Activated CD4-positive, alpha-beta T cell treated with anti-CD3 and anti-CD28 coated beads, Interleukin-2, amount 50 U/mL, for 1 hour (primary cell): Measurements from ENCODE around the gene NAA60.

Experiments used
- DNase-seq: peaks from one replicate; pipeline ENCODE4 v3.0.0-alpha.2; 2020

NAA60 gene

DNA sequence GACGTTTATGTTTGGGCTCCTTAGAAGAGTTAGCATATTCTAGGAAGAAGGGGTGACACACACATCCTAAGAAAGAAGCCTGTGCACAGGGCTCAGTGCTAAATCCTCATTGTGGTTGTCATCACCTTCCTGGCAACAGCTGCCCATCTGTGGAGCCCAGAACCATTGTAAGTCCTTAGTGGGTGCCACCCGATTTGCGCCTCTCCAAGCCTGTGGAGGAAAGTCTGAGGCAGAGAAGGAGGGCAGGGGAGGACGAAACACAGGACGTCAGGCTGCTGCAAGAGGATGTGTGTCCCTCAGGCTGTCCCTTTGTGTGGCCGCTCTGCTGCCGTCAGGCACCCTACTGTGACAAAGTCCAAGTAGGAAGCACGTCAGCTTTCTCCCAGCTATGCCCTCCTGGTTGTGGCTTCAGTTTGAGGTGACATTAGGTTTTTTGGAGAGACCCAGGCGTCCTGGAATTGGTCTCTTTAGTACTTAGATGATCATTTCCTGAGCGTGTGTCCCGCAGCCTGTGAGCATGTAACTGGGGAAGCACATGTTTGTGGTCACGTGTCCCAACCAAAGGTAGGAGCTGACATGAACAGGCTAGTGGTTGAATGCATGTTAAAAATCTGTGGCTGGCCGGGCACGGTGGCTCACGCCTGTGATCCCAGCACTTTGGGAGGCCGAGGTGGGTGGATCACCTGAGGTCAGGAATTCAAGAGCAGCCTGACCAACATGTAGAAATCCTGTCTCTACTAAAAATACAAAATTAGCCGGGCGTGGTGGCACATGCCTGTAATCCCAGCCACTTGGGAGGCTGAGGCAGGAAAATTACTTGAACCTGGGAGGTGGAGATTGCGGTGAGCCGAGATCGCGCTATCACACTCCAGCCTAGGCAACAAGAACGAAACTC lies 68.1 kb downstream of the NAA60 start:
- no peak for DNase-seq

DNA sequence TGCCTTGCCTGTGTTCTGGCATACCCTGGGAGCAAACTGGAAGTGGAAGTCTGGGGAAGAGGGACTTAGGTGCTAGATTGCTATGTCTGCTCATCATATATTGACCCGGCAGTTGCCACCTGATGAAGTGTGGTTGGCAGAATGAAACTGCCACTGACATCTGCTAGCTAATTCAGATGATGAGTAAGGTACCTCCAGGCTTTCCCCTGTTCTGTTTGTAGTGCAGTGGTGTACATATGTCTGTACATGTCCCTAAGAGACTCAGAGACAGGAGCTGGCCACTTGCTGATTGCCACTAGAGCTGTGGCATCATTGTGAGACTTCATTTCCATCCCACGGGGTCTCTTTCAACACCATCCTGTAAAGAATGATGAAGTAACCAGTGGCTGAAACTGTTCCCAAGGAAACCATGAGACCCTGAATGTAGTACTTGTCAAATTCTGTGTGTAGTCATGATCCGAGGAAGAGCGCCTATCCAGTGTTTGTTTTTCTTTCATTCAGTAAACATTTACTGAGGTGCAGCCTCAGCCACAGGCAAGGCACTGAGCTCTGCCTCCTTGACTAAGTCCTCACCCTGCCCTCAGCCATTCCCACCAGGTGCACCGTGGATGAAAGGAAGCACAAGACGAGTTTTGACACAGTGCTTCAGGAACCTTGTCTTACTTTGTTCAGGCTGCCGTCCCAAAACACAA lies 70.6 kb downstream of the NAA60 start:
- DNase-seq: no peak

GRCh38 chr16:3514621-3515020 lies 71.1 kb downstream of the NAA60 start:
- no peak for DNase-seq

- no peak for DNase-seq
These were observed 72.4 kb downstream of the NAA60 start for GRCh38 chr16:3515897-3516296.

GRCh38 chr16:3518292-3518985 lies 75.0 kb downstream of the NAA60 start:
- no peak for DNase-seq

DNA sequence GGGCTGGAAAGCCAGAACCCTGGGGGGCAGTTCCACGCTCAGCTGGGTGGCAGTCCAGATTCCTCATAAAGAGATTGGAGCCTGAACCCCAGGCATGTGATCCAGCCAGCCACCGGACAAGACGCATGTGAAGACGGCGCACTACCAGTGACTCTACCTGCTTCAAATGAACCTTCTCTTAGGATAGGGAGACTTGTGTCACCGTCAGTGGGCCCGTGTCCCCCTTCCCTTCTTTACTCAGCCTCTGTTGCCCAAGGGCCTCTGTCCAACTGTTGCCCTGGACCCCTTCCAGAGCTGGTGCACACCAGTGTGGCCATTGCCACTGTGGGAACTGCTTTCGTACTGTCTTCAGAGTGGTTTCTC lies 75.5 kb downstream of the NAA60 start:
- DNase-seq: no peak

DNA sequence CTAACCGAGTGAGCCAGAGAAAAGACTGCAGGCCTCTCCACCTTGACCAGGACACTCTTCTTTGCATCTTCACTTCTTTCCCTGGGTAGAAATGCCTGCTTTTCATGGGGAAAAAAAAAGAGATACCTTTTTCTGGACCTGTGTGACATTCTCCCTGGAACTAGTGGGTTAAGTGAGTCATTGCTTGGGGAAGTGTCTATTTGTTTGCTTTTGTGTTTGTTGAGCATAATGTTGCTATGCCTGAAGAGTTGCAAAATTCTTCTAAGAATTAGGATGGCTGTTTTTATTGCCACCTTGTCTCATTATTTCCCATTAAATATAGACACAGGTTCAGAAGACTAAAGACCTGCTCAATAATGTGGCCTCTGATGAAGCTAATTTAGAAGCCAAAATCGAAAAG lies 76.1 kb downstream of the NAA60 start:
- no peak for DNase-seq

GRCh38 chr16:3520413-3520812 lies 76.9 kb downstream of the NAA60 start:
- no peak for DNase-seq

DNA sequence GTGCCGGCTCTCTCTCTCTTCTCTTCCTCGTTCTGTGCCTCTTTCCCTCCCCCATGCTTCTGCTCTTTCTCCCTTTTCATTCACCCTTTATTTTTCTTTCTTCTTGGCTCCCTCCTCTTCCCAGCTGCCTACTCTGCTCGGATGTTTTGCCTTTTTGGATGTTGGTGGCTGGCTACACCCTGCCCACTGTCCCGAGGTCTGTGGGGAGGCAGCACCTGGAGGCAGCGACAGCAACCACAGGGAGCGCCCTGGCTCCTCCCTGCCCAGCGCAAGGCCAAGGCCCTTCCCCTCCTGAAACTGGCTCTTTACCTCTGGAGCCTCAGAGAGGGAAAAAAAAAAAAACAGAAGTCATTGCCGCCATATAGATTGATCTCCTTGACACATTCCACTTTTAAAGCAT lies 77.4 kb downstream of the NAA60 start:
- DNase-seq: no peak

DNA sequence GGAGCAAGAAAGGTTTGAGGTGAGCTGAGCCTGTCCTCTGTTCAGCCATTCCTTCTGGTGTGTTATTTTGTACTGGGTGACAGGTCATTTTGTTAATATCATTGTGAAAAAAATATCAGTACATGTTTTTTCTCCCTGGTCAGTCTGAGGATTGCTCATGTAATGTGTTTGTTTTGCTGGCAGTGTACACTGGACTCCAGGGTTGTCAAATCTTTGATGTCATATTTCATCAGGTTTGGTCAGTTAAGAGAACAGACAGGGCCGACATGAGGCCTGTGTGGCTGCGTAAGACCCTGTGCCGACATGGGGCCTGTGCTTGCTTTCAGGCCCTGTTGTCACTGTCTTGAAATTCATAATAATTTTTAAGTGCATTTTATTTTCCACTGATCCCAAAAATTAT lies 79.8 kb downstream of the NAA60 start:
- no peak for DNase-seq

GRCh38 chr16:3525951-3526350 lies 82.5 kb downstream of the NAA60 start:
- no peak for DNase-seq

GRCh38 chr16:3527216-3527829 lies 83.8 kb downstream of the NAA60 start:
- peak; percentile 48 for DNase-seq

- no peak for DNase-seq
These were observed 84.9 kb downstream of the NAA60 start for GRCh38 chr16:3528406-3528805.

GRCh38 chr16:3529175-3529574 lies 85.7 kb downstream of the NAA60 start:
- no peak for DNase-seq

- DNase-seq: no peak
These were observed 87.0 kb downstream of the NAA60 start for GRCh38 chr16:3530371-3530914.

- no peak for DNase-seq
These were observed 89.3 kb downstream of the NAA60 start for GRCh38 chr16:3532741-3533140.

DNA sequence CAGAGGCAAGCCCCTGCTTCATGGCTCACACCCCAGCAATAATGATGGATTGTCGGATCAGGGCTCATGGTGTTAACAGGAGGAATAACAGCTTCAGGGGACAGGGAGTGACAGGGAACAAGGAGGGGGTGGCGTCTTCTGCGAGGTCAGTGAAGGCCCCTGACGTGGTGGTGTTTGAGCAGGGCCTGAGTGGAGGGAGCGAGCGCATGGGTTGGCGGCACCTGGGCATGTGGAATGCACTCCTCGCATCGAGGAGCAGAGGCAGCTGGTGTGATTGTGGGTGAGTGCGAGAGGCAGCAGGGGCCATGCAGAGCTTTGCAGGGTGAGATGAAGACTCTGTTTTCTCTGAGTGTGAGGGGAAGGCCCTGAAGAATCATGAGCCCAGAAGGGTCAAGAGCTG lies 90.6 kb downstream of the NAA60 start:
- DNase-seq: no peak

DNA sequence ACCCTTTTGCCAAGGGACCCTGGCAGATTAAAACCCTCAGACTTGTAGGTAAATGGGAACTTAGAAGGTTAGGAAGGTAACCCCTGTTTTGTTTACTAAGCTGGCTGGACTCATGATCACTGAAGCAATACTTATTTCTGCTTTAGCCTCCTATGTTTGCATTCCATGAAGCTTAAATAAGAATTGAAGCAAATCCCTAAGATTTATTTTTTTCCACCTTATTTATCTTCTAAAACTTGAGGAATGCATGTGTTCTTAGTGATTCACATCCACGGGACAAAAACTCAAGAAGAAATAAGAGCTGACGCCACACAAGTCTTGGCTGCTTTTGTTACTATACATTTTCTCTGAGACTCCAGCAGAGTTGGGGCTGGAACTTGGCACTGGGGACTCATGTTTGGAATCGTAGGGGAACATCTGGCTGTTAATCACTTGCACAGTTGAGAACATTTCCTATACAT lies 92.8 kb downstream of the NAA60 start:
- DNase-seq: no peak
